ENCODE data around the gene RBM5.

Gene RBM5

GRCh38 chr3:50139718-50140423 lies 51.2 kb downstream of the RBM5 start:
- H3K4me3 ChIP-seq (ENCODE audit: low read depth, low read length): no peak overlapping the region
- no peak for TF ChIP-seq CTCF (IDR thresholded peaks at IDR 0.05; ENCODE audit: borderline replicate concordance, insufficient read depth, low read depth, low read length)

GRCh38 chr3:50140990-50141389 lies 52.3 kb downstream of the RBM5 start:
- H3K4me3 ChIP-seq (ENCODE audit: low read depth, low read length): no peak overlapping the region
- no peak for TF ChIP-seq CTCF (IDR thresholded peaks at IDR 0.05; ENCODE audit: borderline replicate concordance, insufficient read depth, low read depth, low read length)

GRCh38 chr3:50146316-50146901 lies 57.7 kb downstream of the RBM5 start:
- no peak for TF ChIP-seq CTCF (IDR thresholded peaks at IDR 0.05; ENCODE audit: borderline replicate concordance, insufficient read depth, low read depth, low read length)
- H3K4me3 ChIP-seq (ENCODE audit: low read depth, low read length): no peak overlapping the region

GRCh38 chr3:50147016-50147415 lies 58.3 kb downstream of the RBM5 start:
- no peak for TF ChIP-seq CTCF (IDR thresholded peaks at IDR 0.05; ENCODE audit: borderline replicate concordance, insufficient read depth, low read depth, low read length)
- no peak overlapping the region for H3K4me3 ChIP-seq (ENCODE audit: low read depth, low read length)

GRCh38 chr3:50147447-50147846 lies 58.7 kb downstream of the RBM5 start:
- TF ChIP-seq CTCF (IDR thresholded peaks at IDR 0.05; ENCODE audit: borderline replicate concordance, insufficient read depth, low read depth, low read length): no peak
- no peak overlapping the region for H3K4me3 ChIP-seq (ENCODE audit: low read depth, low read length)

GRCh38 chr3:50147861-50148260 lies 59.1 kb downstream of the RBM5 start:
- no peak for TF ChIP-seq CTCF (IDR thresholded peaks at IDR 0.05; ENCODE audit: borderline replicate concordance, insufficient read depth, low read depth, low read length)
- no peak overlapping the region for H3K4me3 ChIP-seq (ENCODE audit: low read depth, low read length)

- no peak overlapping the region for H3K4me3 ChIP-seq (ENCODE audit: low read depth, low read length)
- no peak for TF ChIP-seq CTCF (IDR thresholded peaks at IDR 0.05; ENCODE audit: borderline replicate concordance, insufficient read depth, low read depth, low read length)
These were observed 61.7 kb downstream of the RBM5 start for GRCh38 chr3:50150404-50150750.
